GM12801 (cell line): Measurements from ENCODE around the gene THUMPD3.

Source experiments
- TF ChIP-seq, protein P1 (sequence below): IDR thresholded peaks from one replicate; pipeline ENCODE4 v1.5.1; 2011; ENCODE audit warnings: control low read depth; ENCODE audit not compliant: insufficient read length; ENCODE audit errors: extremely low read depth

The THUMPD3 gene

GRCh38 chr3:9386078-9386459 is 23.2 kb downstream of the THUMPD3 start:
- TF ChIP-seq, protein P1, sequence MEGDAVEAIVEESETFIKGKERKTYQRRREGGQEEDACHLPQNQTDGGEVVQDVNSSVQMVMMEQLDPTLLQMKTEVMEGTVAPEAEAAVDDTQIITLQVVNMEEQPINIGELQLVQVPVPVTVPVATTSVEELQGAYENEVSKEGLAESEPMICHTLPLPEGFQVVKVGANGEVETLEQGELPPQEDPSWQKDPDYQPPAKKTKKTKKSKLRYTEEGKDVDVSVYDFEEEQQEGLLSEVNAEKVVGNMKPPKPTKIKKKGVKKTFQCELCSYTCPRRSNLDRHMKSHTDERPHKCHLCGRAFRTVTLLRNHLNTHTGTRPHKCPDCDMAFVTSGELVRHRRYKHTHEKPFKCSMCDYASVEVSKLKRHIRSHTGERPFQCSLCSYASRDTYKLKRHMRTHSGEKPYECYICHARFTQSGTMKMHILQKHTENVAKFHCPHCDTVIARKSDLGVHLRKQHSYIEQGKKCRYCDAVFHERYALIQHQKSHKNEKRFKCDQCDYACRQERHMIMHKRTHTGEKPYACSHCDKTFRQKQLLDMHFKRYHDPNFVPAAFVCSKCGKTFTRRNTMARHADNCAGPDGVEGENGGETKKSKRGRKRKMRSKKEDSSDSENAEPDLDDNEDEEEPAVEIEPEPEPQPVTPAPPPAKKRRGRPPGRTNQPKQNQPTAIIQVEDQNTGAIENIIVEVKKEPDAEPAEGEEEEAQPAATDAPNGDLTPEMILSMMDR: no peak

DNA sequence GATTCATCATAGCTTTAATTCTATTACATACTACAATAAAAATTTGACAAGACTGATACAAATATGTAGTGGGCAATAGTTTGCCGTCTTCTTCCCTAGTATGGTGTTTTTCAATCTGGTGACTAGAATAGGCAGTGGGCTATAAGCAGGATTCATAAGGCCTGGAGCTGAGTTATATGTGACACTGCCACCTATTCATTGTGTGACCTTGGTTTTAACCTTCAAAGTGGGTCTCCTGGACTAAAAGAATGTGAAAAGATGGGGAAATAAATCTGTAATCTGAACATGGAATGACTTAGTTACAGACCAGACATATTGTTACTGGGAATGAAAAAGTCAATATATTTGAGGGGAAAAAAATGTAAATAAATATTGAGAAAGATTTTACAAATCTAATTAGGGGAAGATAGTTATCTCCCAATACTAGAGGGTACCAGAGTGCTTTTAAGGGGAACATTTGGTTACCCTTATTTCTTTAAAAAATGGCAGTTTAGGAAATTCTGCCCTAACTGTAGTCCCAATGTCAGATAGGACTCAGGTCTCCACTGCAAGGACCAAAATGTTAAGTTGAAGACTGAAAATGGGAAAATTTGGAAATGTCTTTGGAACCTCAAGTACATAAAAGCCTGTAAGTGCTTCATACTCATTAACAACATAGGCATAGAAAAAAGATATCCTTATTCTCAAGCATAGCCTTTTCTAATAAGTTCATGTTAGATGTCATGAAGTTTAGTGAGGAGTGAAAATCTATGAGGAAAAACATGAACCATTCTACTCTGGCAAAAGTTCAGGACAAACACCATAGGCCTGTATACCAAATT is 23.9 kb downstream of the THUMPD3 start:
- TF ChIP-seq, protein P1: no peak

DNA sequence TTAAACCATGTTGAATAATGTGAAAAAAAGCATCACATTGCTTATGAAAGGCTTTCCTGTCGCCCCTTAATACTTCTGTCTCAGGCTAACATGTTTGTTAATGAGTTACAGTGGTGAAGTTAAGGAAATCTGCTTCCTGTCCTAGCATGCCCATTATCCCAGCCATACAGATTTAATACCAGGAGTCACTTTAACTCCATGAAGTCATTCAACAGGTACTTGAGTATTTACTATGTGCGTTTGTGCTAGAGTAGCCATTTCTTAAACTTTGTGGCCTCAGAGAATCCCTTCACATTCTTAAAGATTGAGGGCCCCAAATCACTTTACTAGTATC is 24.4 kb downstream of the THUMPD3 start:
- TF ChIP-seq, protein P1: no peak

GRCh38 chr3:9388142-9388541 is 25.3 kb downstream of the THUMPD3 start:
- TF ChIP-seq, protein P1: no peak

GRCh38 chr3:9388562-9389272 is 25.9 kb downstream of the THUMPD3 start:
- TF ChIP-seq, protein P1: no peak

- TF ChIP-seq, protein P1: no peak
These were observed 27.5 kb downstream of the THUMPD3 start for GRCh38 chr3:9390265-9390888.

DNA sequence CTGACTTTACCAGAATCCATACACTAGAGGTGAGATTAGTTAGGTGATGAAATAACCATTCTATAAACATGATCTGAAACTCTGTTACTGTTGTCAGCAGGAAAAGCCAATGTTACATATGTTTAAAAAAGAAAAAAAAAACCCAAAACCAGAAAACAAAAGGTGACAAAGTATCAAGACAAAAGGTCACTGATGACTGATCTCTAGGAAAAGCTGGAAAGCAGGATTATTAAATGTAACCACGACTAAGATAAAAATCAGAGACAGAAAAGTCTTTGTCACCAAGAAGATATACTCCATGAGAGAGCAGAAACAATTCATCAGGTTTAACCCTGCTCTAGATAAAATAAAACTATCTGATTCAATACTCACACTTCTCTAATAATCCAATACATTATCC is 29.2 kb downstream of the THUMPD3 start:
- TF ChIP-seq, protein P1: no peak
